WTC11 (cell line): ENCODE data around the gene MIDN. TPM values are rescaled to one million over a fixed set of nuclear protein-coding genes. Genes with fewer than 3 reads are reported as not detected.

Experiments used
- ATAC-seq: fragments of 200-7000 bp; cut with Tn5 transposase; 2 replicates; pipeline ENCODE4 v1.10.0; 2021; ENCODE audit warnings: mild to moderate bottlenecking, moderate library complexity
- CTCF ChIA-PET: fragments of 300-600 bp; sonication (Branson Sonifier 250); formaldehyde crosslinking; loops from one replicate; lab custom pipeline; 2021; ENCODE audit warnings: antibody characterized with exemption; lab: Charles Lee
- POLR2A ChIA-PET: fragments of 350-600 bp; sonication (Branson Sonifier 250); formaldehyde crosslinking; loops from one replicate; lab custom pipeline; 2021; ENCODE audit warnings: antibody characterized with exemption; lab: Charles Lee
- DNase-seq: peaks from one replicate; pipeline ENCODE4 v3.0.0; 2021; ENCODE audit warnings: low spot score
- H3K27ac Mint-ChIP-seq: 2 replicates; pipeline ENCODE4 v1.8.0; 2021; ENCODE audit warnings: mixed read lengths
- H3K27me3 Mint-ChIP-seq: 2 replicates; pipeline ENCODE4 v1.8.0; 2021; ENCODE audit warnings: low read depth, mild to moderate bottlenecking, moderate library complexity, mixed read lengths
- H3K36me3 Mint-ChIP-seq: 2 replicates; pipeline ENCODE4 v1.8.0; 2021; ENCODE audit warnings: mixed read lengths
- H3K4me1 Mint-ChIP-seq: 2 replicates; pipeline ENCODE4 v1.8.0; 2022; ENCODE audit warnings: mixed read lengths
- H3K4me3 Mint-ChIP-seq: 2 replicates; pipeline ENCODE4 v1.8.0; 2021; ENCODE audit warnings: mild to moderate bottlenecking, moderate library complexity, mixed read lengths
- H3K9me3 Mint-ChIP-seq: 2 replicates; pipeline ENCODE4 v1.8.0; 2021; ENCODE audit warnings: mixed read lengths
- AR ChIP-seq: fragments of 250-450 bp; sonication (Bioruptor Pico); IDR thresholded peaks from 2 replicates; pipeline ENCODE4 v1.9.0; 2021; ENCODE audit warnings: mild to moderate bottlenecking
- ESRRA ChIP-seq: sonication (generic); formaldehyde crosslinking; IDR thresholded peaks from 2 replicates; pipeline ENCODE4 v1.8.1; 2022; ENCODE audit warnings: mild to moderate bottlenecking, missing genetic modification reagents, borderline replicate concordance
- FOXJ3 ChIP-seq: sonication (generic); formaldehyde crosslinking; IDR thresholded peaks from 2 replicates; pipeline ENCODE4 v1.9.0; 2021; ENCODE audit warnings: missing genetic modification reagents, mild to moderate bottlenecking, borderline replicate concordance
- MYBL2 ChIP-seq: sonication (generic); formaldehyde crosslinking; IDR thresholded peaks from 2 replicates; pipeline ENCODE4 v1.8.1; 2023; ENCODE audit warnings: mild to moderate bottlenecking, moderate library complexity, missing genetic modification reagents
- NFATC4 ChIP-seq: fragments of 250-450 bp; sonication (Bioruptor Pico); IDR thresholded peaks from 2 replicates; pipeline ENCODE4 v1.9.0; 2021; ENCODE audit warnings: mild to moderate bottlenecking
- NFE2L1 ChIP-seq: sonication (generic); formaldehyde crosslinking; IDR thresholded peaks from 2 replicates; pipeline ENCODE4 v1.8.1; 2023; ENCODE audit warnings: missing genetic modification reagents
- ZNF317 ChIP-seq: sonication (generic); formaldehyde crosslinking; IDR thresholded peaks from 2 replicates; pipeline ENCODE4 v1.8.1; 2023; ENCODE audit warnings: low read depth, mild to moderate bottlenecking, moderate library complexity, missing genetic modification reagents, borderline replicate concordance
- ZNF416 ChIP-seq: fragments of 250-450 bp; sonication (Bioruptor Pico); IDR thresholded peaks from 2 replicates; pipeline ENCODE4 v1.9.0; 2021; ENCODE audit warnings: mild to moderate bottlenecking, inconsistent platforms
- ZNF425 ChIP-seq: fragments of 250-450 bp; sonication (Bioruptor Pico); conservative IDR thresholded peaks from 2 replicates; pipeline ENCODE4 v1.9.0; 2021; ENCODE audit warnings: mild to moderate bottlenecking
- total RNA-seq: library from RNA; stranded (reverse); gene quantifications from 3 replicates; pipeline ENCODE4 v1.2.3, GENCODE V29; 2021
- TF ChIP-seq, protein P1 (sequence below): sonication (generic); formaldehyde crosslinking; IDR thresholded peaks from 2 replicates; pipeline ENCODE4 v1.8.0; 2022; ENCODE audit warnings: mild to moderate bottlenecking, missing genetic modification reagents
- TF ChIP-seq, protein P2 (sequence below): sonication (generic); formaldehyde crosslinking; IDR thresholded peaks from 2 replicates; pipeline ENCODE4 v1.8.0; 2023; ENCODE audit warnings: missing genetic modification reagents, mild to moderate bottlenecking, borderline replicate concordance
- TF ChIP-seq, protein P3 (sequence below): sonication (generic); formaldehyde crosslinking; IDR thresholded peaks from 2 replicates; pipeline ENCODE4 v1.8.0; 2022; ENCODE audit warnings: mild to moderate bottlenecking, missing genetic modification reagents

The MIDN gene
- total RNA-seq, 1 experiment from 2014 or later = 189 TPM

GRCh38 chr19:1210227-1210538, 38.2 kb upstream of the MIDN start (continued):
- TF ChIP-seq AR (CRISPR knock-in tag) (no peak), ZNF317 (CRISPR knock-in tag) (no peak)

DNA sequence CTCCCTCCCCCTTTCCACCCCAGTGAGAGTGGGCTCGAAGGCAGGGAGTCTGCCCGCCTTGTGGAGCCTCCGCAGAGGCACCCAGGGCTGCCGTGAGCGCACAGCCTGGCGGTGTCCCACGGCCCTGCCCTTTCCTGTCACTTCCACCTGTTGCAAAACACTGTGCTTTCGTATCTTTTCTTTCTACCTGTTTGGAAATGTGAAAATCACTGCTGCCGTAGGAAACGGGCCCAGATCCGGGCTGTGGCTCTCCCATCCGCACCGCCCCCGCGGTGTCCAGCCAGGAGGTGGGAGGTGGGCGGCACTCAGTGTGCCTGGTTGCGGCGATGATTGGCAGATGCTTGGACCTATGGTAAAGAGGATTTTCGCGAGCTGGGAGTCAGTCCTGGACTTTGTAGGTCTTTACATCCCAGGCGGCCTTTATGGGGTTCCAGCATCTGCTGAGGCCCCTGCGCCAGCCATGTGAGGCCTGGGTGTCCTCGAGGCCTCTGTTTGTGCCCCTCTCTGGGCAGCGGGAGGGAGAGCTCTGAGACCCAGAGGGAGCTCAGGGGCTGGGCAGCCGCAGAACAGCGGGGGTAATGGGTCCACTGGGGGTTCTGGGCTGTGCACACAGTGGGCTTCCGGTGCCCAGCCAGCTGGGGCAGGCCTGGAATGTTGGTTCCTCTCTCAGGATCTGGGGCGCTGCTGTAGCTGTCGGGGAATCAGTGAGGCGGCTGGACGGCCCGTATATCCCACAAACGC, 36.7 kb upstream of the MIDN start:
- Mint-ChIP-seq H3K4me3 (no peak overlapping the region), H3K27ac (peak overlapping the region; percentile 98), H3K27me3 (no peaks in the 10 kb centered on the region), H3K4me1 (peaks cover 43% of the 10 kb centered on the region), H3K9me3 (no peaks in the 10 kb centered on the region), H3K36me3 (peaks cover 17% of the 10 kb centered on the region)
- ATAC-seq (peak; percentile 67), DNase-seq (peak; percentile 68)
- ChIA-PET CTCF (interaction anchor here (0.6 to 1.9 kb wide), 10 partner anchors 9 to 477 kb away, joined by 3 to 7 read pairs (median 4); no protein-coding TSS in a partner anchor), POLR2A (interaction anchor here (0.7 to 0.8 kb wide), 2 partner anchors 24 to 137 kb away, joined by 4 to 14 read pairs; no protein-coding TSS in a partner anchor)
- TF ChIP-seq ESRRA = no peak
- TF ChIP-seq, protein P1, sequence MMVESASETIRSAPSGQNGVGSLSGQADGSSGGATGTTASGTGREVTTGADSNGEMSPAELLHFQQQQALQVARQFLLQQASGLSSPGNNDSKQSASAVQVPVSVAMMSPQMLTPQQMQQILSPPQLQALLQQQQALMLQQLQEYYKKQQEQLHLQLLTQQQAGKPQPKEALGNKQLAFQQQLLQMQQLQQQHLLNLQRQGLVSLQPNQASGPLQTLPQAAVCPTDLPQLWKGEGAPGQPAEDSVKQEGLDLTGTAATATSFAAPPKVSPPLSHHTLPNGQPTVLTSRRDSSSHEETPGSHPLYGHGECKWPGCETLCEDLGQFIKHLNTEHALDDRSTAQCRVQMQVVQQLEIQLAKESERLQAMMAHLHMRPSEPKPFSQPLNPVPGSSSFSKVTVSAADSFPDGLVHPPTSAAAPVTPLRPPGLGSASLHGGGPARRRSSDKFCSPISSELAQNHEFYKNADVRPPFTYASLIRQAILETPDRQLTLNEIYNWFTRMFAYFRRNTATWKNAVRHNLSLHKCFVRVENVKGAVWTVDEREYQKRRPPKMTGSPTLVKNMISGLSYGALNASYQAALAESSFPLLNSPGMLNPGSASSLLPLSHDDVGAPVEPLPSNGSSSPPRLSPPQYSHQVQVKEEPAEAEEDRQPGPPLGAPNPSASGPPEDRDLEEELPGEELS (CRISPR knock-in tag) = no peak
- TF ChIP-seq MYBL2 = no peak
- TF ChIP-seq, protein P2, sequence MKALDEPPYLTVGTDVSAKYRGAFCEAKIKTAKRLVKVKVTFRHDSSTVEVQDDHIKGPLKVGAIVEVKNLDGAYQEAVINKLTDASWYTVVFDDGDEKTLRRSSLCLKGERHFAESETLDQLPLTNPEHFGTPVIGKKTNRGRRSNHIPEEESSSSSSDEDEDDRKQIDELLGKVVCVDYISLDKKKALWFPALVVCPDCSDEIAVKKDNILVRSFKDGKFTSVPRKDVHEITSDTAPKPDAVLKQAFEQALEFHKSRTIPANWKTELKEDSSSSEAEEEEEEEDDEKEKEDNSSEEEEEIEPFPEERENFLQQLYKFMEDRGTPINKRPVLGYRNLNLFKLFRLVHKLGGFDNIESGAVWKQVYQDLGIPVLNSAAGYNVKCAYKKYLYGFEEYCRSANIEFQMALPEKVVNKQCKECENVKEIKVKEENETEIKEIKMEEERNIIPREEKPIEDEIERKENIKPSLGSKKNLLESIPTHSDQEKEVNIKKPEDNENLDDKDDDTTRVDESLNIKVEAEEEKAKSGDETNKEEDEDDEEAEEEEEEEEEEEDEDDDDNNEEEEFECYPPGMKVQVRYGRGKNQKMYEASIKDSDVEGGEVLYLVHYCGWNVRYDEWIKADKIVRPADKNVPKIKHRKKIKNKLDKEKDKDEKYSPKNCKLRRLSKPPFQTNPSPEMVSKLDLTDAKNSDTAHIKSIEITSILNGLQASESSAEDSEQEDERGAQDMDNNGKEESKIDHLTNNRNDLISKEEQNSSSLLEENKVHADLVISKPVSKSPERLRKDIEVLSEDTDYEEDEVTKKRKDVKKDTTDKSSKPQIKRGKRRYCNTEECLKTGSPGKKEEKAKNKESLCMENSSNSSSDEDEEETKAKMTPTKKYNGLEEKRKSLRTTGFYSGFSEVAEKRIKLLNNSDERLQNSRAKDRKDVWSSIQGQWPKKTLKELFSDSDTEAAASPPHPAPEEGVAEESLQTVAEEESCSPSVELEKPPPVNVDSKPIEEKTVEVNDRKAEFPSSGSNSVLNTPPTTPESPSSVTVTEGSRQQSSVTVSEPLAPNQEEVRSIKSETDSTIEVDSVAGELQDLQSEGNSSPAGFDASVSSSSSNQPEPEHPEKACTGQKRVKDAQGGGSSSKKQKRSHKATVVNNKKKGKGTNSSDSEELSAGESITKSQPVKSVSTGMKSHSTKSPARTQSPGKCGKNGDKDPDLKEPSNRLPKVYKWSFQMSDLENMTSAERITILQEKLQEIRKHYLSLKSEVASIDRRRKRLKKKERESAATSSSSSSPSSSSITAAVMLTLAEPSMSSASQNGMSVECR (CRISPR knock-in tag) = no peak
- no peak for TF ChIP-seq ZNF425 (CRISPR knock-in tag)
- no peak for TF ChIP-seq NFE2L1
- no peak for TF ChIP-seq NFATC4 (CRISPR knock-in tag)
- no peak for TF ChIP-seq ZNF416 (CRISPR knock-in tag)
- TF ChIP-seq, protein P3, sequence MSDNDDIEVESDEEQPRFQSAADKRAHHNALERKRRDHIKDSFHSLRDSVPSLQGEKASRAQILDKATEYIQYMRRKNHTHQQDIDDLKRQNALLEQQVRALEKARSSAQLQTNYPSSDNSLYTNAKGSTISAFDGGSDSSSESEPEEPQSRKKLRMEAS (CRISPR knock-in tag) = no peak
- no peak for TF ChIP-seq FOXJ3 (CRISPR knock-in tag)
